Progenitor cell of endocrine pancreas (in vitro differentiated cells): ENCODE results near the gene ZNF473. TPM values are rescaled to one million over a fixed set of nuclear protein-coding genes. Genes with fewer than 3 reads are reported as not detected.

Experiments
- DNase-seq: peaks from one replicate; pipeline ENCODE4 v3.0.0; 2021; ENCODE audit warnings: low spot score; ENCODE audit not compliant: unreplicated experiment
- H3K27ac Mint-ChIP-seq: 2 replicates; pipeline ENCODE4 v1.8.0; 2021; ENCODE audit warnings: mild to moderate bottlenecking, moderate library complexity, mixed read lengths
- H3K27me3 Mint-ChIP-seq: 2 replicates; pipeline ENCODE4 v1.8.0; 2021; ENCODE audit warnings: mixed read lengths
- H3K36me3 Mint-ChIP-seq: 2 replicates; pipeline ENCODE4 v1.8.0; 2022; ENCODE audit warnings: mixed read lengths; ENCODE audit not compliant: insufficient read depth
- H3K4me1 Mint-ChIP-seq: 2 replicates; pipeline ENCODE4 v1.8.0; 2021; ENCODE audit warnings: low read depth, mixed read lengths
- H3K4me3 Mint-ChIP-seq: 2 replicates; pipeline ENCODE4 v1.8.0; 2021; ENCODE audit warnings: low read depth, mild to moderate bottlenecking, moderate library complexity, mixed read lengths
- H3K9me3 Mint-ChIP-seq: 2 replicates; pipeline ENCODE4 v1.8.0; 2021; ENCODE audit warnings: low read depth, mixed read lengths
- CTCF ChIP-seq: fragments of 200-600 bp; sonication (generic); IDR thresholded peaks from one replicate; pipeline ENCODE4 v1.5.0; 2021; ENCODE audit warnings: antibody characterized with exemption, mild to moderate bottlenecking; ENCODE audit not compliant: unreplicated experiment
- total RNA-seq: library from RNA; stranded (reverse); gene quantifications from 2 replicates; pipeline ENCODE4 v1.2.1, GENCODE V29; 2021

ZNF473 gene
- total RNA-seq, 1 donor from 2014 or later, result 15.5 TPM

- Mint-ChIP-seq H3K9me3 (no peaks in the 10 kb centered on the region), H3K27me3 (no peaks in the 10 kb centered on the region), H3K36me3 (peaks cover 2% of the 10 kb centered on the region), H3K27ac (no peak overlapping the region), H3K4me3 (no peak overlapping the region), H3K4me1 (no peaks in the 10 kb centered on the region)
- DNase-seq, result no peak
- TF ChIP-seq CTCF, result no peak
These were observed 43.9 kb upstream of the ZNF473 start for GRCh38 chr19:49981603-49982593.

- no peaks in the 10 kb centered on the region for H3K27me3 Mint-ChIP-seq
- peak; percentile 78 for TF ChIP-seq CTCF
- no peak overlapping the region for H3K27ac Mint-ChIP-seq
- H3K36me3 Mint-ChIP-seq, result peaks cover 6% of the 10 kb centered on the region
- H3K9me3 Mint-ChIP-seq, result no peaks in the 10 kb centered on the region
- H3K4me1 Mint-ChIP-seq, result no peaks in the 10 kb centered on the region
- peak; percentile 28 for DNase-seq
- H3K4me3 Mint-ChIP-seq, result no peak overlapping the region
These were observed 42.1 kb upstream of the ZNF473 start for GRCh38 chr19:49983645-49984229.

- no peaks in the 10 kb centered on the region for H3K27me3 Mint-ChIP-seq
- no peak for DNase-seq
- H3K36me3 Mint-ChIP-seq, result peaks cover 6% of the 10 kb centered on the region
- no peak overlapping the region for H3K27ac Mint-ChIP-seq
- no peak for TF ChIP-seq CTCF
- no peaks in the 10 kb centered on the region for H3K9me3 Mint-ChIP-seq
- no peaks in the 10 kb centered on the region for H3K4me1 Mint-ChIP-seq
- no peak overlapping the region for H3K4me3 Mint-ChIP-seq
These were observed 41.3 kb upstream of the ZNF473 start for GRCh38 chr19:49984491-49984890.

- Mint-ChIP-seq H3K27me3 (no peaks in the 10 kb centered on the region), H3K4me3 (no peak overlapping the region), H3K36me3 (peaks cover 6% of the 10 kb centered on the region), H3K9me3 (no peaks in the 10 kb centered on the region), H3K27ac (no peak overlapping the region), H3K4me1 (no peaks in the 10 kb centered on the region)
- DNase-seq, result no peak
- TF ChIP-seq CTCF, result no peak
These were observed 39.9 kb upstream of the ZNF473 start for GRCh38 chr19:49985871-49986270.

GRCh38 chr19:49986354-49986753 is 39.5 kb upstream of the ZNF473 start:
- H3K4me1 Mint-ChIP-seq, result no peaks in the 10 kb centered on the region
- DNase-seq, result no peak
- no peaks in the 10 kb centered on the region for H3K27me3 Mint-ChIP-seq
- H3K9me3 Mint-ChIP-seq, result no peaks in the 10 kb centered on the region
- no peak overlapping the region for H3K27ac Mint-ChIP-seq
- TF ChIP-seq CTCF, result no peak
- no peak overlapping the region for H3K4me3 Mint-ChIP-seq
- H3K36me3 Mint-ChIP-seq, result peaks cover 10% of the 10 kb centered on the region
